Tibial nerve (tissue), 4 donors: ENCODE results near the gene DNAJB6. TPM values are rescaled to one million over a fixed set of nuclear protein-coding genes. Genes with fewer than 3 reads are reported as not detected.

Source experiments
- DNase-seq, 2 donors: peaks; one replicate each; pipeline ENCODE4 v3.0.0-alpha.2; 2019; ENCODE audit warnings: low spot score in 2 of 2
- H3K27ac ChIP-seq, 4 donors: fragments of 200-600 bp; sonication (generic) in 3 of 4; one replicate each; pipeline ENCODE4 v1.5.1; 2017 to 2019; ENCODE audit warnings: mild to moderate bottlenecking in 1 of 4
- H3K27me3 ChIP-seq, 2 donors: fragments of 200-600 bp; sonication (generic) in 1 of 2; one replicate each; pipeline versions ENCODE4 v1.5.1 to v1.6.0; 2017 to 2019
- H3K36me3 ChIP-seq, 3 donors: fragments of 200-600 bp; sonication (generic); one replicate each; pipeline ENCODE4 v1.5.1; 2018 to 2019
- H3K4me1 ChIP-seq, 4 donors: fragments of 200-600 bp; sonication (generic) in 3 of 4; one replicate each; pipeline ENCODE4 v1.5.1; 2017 to 2019
- H3K4me3 ChIP-seq, 4 donors: fragments of 200-600 bp; sonication (generic) in 3 of 4; one replicate each; pipeline ENCODE4 v1.5.1; 2017 to 2019; ENCODE audit warnings: mild to moderate bottlenecking in 1 of 4, moderate library complexity in 1 of 4
- H3K9me3 ChIP-seq, 4 donors: fragments of 200-600 bp; sonication (generic) in 3 of 4; one replicate each; pipeline ENCODE4 v1.5.1; 2017 to 2019
- CTCF ChIP-seq, 5 experiments: fragments of 200-600 bp in 3 of 5; fragments of 450-650 bp in 2 of 5; sonication (generic) in 3 of 5; IDR thresholded peaks; one replicate each; pipeline ENCODE4 v1.5.1; 2016 to 2019; ENCODE audit warnings: antibody characterized with exemption in 5 of 5, mild to moderate bottlenecking in 3 of 5, moderate library complexity in 2 of 5
- EP300 ChIP-seq, 2 donors: sonication (generic); formaldehyde crosslinking; IDR thresholded peaks; one replicate each; pipeline ENCODE4 v1.6.1; 2017; ENCODE audit warnings: antibody characterized with exemption in 2 of 2, mild to moderate bottlenecking in 1 of 2
- POLR2A ChIP-seq, 2 donors: fragments of 450-650 bp; IDR thresholded peaks; one replicate each; pipeline ENCODE4 v1.6.1; 2017; ENCODE audit warnings: antibody characterized with exemption in 2 of 2, mild to moderate bottlenecking in 2 of 2, moderate library complexity in 2 of 2
- WGBS, 2 donors: methylation state at CpG; one replicate each; pipeline ENCODE4 v1.1.5; 2018; 5-methylcytosine and 5-hydroxymethylcytosine counted together
- total RNA-seq, 4 donors: library from RNA; depleted of rRNA; stranded (reverse); fragments of >200 nt; gene quantifications; one replicate each; pipeline ENCODE4 v1.1.0, GENCODE V29; 2016

The DNAJB6 gene
- total RNA-seq, 4 donors from 2014 or later, result 85.5 to 106 (median 96.9) TPM

- H3K36me3 ChIP-seq, result peaks cover 0 to 73% (median 0%) of the 10 kb centered on the region in 3 donors
- WGBS, 2 donors, result 87 to 92% methylated on average over 21 of the region's 21 CpGs
Observed at GRCh38 chr7:157402911-157403534, 66.2 kb downstream of the DNAJB6 start.

GRCh38 chr7:157403646-157404401 is 67.0 kb downstream of the DNAJB6 start:
- Histone ChIP-seq H3K27ac (no peak overlapping the region), H3K27me3 (no peaks in the 10 kb centered on the region), H3K36me3 (peaks cover 0 to 81% (median 0%) of the 10 kb centered on the region in 3 donors), H3K4me1 (peaks cover 0 to 6% (median 0%) of the 10 kb centered on the region in 4 donors), H3K9me3 (no peaks in the 10 kb centered on the region), H3K4me3 (no peak overlapping the region)
- no peak for DNase-seq
- no peak for TF ChIP-seq EP300 (IDR thresholded peaks at IDR 0.05)
- TF ChIP-seq POLR2A (IDR thresholded peaks at IDR 0.05), result no peak
- no peak for TF ChIP-seq CTCF (IDR thresholded peaks at IDR 0.05)
- 85 to 88% methylated on average over 12 of the region's 12 CpGs for WGBS, 2 donors

More at GRCh38 chr7:157402911-157403534, 66.2 kb downstream of the DNAJB6 start:
- Histone ChIP-seq H3K9me3 (no peaks in the 10 kb centered on the region), H3K27me3 (no peaks in the 10 kb centered on the region), H3K4me3 (no peak overlapping the region), H3K27ac (no peak overlapping the region), H3K4me1 (peaks cover 0 to 14% (median 0%) of the 10 kb centered on the region in 4 donors)
- no peak for TF ChIP-seq CTCF (IDR thresholded peaks at IDR 0.05)
- TF ChIP-seq POLR2A (IDR thresholded peaks at IDR 0.05), result no peak
- no peak for DNase-seq

- DNase-seq, result no peak
- whole genome bisulfite sequencing, 2 donors, result 75 to 83% methylated on average over 14 to 15 of the region's 15 CpGs
- TF ChIP-seq CTCF (IDR thresholded peaks at IDR 0.05), result no peak
- Histone ChIP-seq H3K36me3 (peaks cover 0 to 85% (median 0%) of the 10 kb centered on the region in 3 donors), H3K9me3 (no peaks in the 10 kb centered on the region), H3K4me1 (no peaks in the 10 kb centered on the region), H3K4me3 (no peak overlapping the region), H3K27me3 (no peaks in the 10 kb centered on the region), H3K27ac (no peak overlapping the region)
Observed at GRCh38 chr7:157404845-157405481, 68.2 kb downstream of the DNAJB6 start.

- Histone ChIP-seq H3K4me3 (no peak overlapping the region), H3K27ac (no peak overlapping the region), H3K36me3 (peaks cover 0 to 85% (median 0%) of the 10 kb centered on the region in 3 donors), H3K27me3 (no peaks in the 10 kb centered on the region), H3K4me1 (no peaks in the 10 kb centered on the region), H3K9me3 (no peaks in the 10 kb centered on the region)
- DNase-seq, result no peak
- 90 to 94% methylated on average over 13 of the region's 13 CpGs for WGBS, 2 donors
- TF ChIP-seq POLR2A (IDR thresholded peaks at IDR 0.05) (no peak), EP300 (IDR thresholded peaks at IDR 0.05) (no peak), CTCF (IDR thresholded peaks at IDR 0.05) (no peak)
Observed at GRCh38 chr7:157405501-157405900, 68.7 kb downstream of the DNAJB6 start.
